Suprapubic skin (tissue), 4 donors: ENCODE results near the gene SLCO2A1. TPM values are rescaled to one million over a fixed set of nuclear protein-coding genes. Genes with fewer than 3 reads are reported as not detected.

Source experiments
- DNase-seq, 2 donors: peaks; one replicate each; pipeline ENCODE4 v3.0.0-alpha.2; 2019; ENCODE audit warnings: low spot score in 2 of 2
- H3K27ac ChIP-seq: fragments of 200-600 bp; sonication (generic); one replicate; pipeline ENCODE4 v1.5.1; 2019
- H3K27me3 ChIP-seq: fragments of 200-600 bp; sonication (generic); one replicate; pipeline ENCODE4 v1.5.1; 2019
- H3K36me3 ChIP-seq: fragments of 200-600 bp; sonication (generic); one replicate; pipeline ENCODE4 v1.5.1; 2019
- H3K4me1 ChIP-seq: fragments of 200-600 bp; sonication (generic); one replicate; pipeline ENCODE4 v1.5.1; 2019
- H3K4me3 ChIP-seq: fragments of 200-600 bp; sonication (generic); one replicate; pipeline ENCODE4 v1.5.1; 2019; ENCODE audit warnings: mild to moderate bottlenecking
- H3K9me3 ChIP-seq: fragments of 200-600 bp; sonication (generic); one replicate; pipeline ENCODE4 v1.5.1; 2019
- EP300 ChIP-seq: sonication (generic); formaldehyde crosslinking; IDR thresholded peaks from one replicate; pipeline ENCODE4 v1.6.1; 2017; ENCODE audit warnings: antibody characterized with exemption
- POLR2A ChIP-seq, 2 donors: fragments of 450-650 bp; IDR thresholded peaks; one replicate each; pipeline ENCODE4 v1.6.1; 2017; ENCODE audit warnings: antibody characterized with exemption in 2 of 2, mild to moderate bottlenecking in 2 of 2, moderate library complexity in 2 of 2
- POLR2AphosphoS5 ChIP-seq, 3 donors: sonication (generic); formaldehyde crosslinking; IDR thresholded peaks; one replicate each; pipeline ENCODE4 v1.6.1; 2017; ENCODE audit warnings: antibody characterized with exemption in 3 of 3
- WGBS: methylation state at CpG from one replicate; pipeline ENCODE4 v1.1.5; 2018; 5-methylcytosine and 5-hydroxymethylcytosine counted together
- total RNA-seq, 4 donors: library from RNA; depleted of rRNA; stranded (reverse); fragments of >200 nt; gene quantifications; one replicate each; pipeline ENCODE4 v1.1.0, GENCODE V29; 2016
- TF ChIP-seq, protein P1 (sequence below), 2 donors: fragments of 200-600 bp in 1 of 2; fragments of 450-650 bp in 1 of 2; sonication (generic) in 1 of 2; IDR thresholded peaks; one replicate each; pipeline ENCODE4 v1.5.1; 2016 to 2019; ENCODE audit warnings: antibody characterized with exemption in 2 of 2, mild to moderate bottlenecking in 1 of 2, moderate library complexity in 1 of 2

SLCO2A1 gene
- total RNA-seq, 4 donors from 2014 or later = 25.0 to 38.7 (median 29.4) TPM

DNA sequence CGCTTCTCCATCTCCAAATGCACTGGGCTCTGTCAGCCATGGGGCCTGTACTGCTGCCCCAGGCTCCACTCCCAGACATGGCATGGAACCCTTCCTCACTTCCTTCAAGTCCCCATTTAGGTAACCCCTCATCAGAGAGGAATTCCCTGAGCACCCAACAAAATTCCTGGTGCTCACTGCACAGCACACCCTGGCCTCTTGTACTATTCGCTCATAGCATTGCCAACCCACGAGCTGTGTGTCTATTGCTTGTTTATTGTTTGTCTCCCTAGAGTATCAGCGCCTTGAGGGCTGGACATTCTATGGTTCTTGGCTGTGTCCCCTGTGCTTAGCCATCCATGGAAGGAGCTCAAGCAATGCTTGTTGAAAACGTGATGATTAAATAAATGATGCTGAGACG, 46.1 kb upstream of the SLCO2A1 start:
- Histone ChIP-seq H3K36me3 (no peaks in the 10 kb centered on the region), H3K27ac (no peak overlapping the region), H3K27me3 (no peaks in the 10 kb centered on the region), H3K4me1 (peaks cover 4% of the 10 kb centered on the region), H3K4me3 (no peak overlapping the region), H3K9me3 (peaks cover 3% of the 10 kb centered on the region)
- DNase-seq = peak in 1 of 2 donors; percentile 21
- WGBS = 94% methylated on average over 6 of the region's 6 CpGs
- TF ChIP-seq POLR2AphosphoS5 (IDR thresholded peaks at IDR 0.05) (no peak), EP300 (no peak), POLR2A (IDR thresholded peaks at IDR 0.05) (no peak)
- TF ChIP-seq, protein P1, sequence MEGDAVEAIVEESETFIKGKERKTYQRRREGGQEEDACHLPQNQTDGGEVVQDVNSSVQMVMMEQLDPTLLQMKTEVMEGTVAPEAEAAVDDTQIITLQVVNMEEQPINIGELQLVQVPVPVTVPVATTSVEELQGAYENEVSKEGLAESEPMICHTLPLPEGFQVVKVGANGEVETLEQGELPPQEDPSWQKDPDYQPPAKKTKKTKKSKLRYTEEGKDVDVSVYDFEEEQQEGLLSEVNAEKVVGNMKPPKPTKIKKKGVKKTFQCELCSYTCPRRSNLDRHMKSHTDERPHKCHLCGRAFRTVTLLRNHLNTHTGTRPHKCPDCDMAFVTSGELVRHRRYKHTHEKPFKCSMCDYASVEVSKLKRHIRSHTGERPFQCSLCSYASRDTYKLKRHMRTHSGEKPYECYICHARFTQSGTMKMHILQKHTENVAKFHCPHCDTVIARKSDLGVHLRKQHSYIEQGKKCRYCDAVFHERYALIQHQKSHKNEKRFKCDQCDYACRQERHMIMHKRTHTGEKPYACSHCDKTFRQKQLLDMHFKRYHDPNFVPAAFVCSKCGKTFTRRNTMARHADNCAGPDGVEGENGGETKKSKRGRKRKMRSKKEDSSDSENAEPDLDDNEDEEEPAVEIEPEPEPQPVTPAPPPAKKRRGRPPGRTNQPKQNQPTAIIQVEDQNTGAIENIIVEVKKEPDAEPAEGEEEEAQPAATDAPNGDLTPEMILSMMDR (IDR thresholded peaks at IDR 0.05) = no peak

DNA sequence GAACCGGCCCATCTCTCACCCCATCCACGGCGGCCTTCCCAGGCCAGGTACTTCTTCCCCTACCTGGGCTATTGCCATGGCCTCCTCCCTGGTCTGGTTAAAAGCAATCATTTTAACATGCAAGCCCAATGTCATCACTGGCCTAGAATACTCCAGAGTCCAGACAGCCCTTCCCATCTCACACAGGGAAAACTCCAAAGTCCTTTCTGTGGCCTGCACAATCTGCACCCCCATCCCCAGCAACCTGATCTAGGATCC, 45.8 kb upstream of the SLCO2A1 start:
- Histone ChIP-seq H3K9me3 (peaks cover 3% of the 10 kb centered on the region), H3K27ac (no peak overlapping the region), H3K4me1 (peaks cover 4% of the 10 kb centered on the region), H3K4me3 (no peak overlapping the region), H3K27me3 (no peaks in the 10 kb centered on the region), H3K36me3 (no peaks in the 10 kb centered on the region)
- WGBS = 97% methylated on average over 3 of the region's 3 CpGs
- TF ChIP-seq POLR2A (IDR thresholded peaks at IDR 0.05) = no peak
- no peak for TF ChIP-seq POLR2AphosphoS5 (IDR thresholded peaks at IDR 0.05)
- TF ChIP-seq, protein P1 (IDR thresholded peaks at IDR 0.05) = no peak
- no peak for TF ChIP-seq EP300
- DNase-seq = no peak

DNA sequence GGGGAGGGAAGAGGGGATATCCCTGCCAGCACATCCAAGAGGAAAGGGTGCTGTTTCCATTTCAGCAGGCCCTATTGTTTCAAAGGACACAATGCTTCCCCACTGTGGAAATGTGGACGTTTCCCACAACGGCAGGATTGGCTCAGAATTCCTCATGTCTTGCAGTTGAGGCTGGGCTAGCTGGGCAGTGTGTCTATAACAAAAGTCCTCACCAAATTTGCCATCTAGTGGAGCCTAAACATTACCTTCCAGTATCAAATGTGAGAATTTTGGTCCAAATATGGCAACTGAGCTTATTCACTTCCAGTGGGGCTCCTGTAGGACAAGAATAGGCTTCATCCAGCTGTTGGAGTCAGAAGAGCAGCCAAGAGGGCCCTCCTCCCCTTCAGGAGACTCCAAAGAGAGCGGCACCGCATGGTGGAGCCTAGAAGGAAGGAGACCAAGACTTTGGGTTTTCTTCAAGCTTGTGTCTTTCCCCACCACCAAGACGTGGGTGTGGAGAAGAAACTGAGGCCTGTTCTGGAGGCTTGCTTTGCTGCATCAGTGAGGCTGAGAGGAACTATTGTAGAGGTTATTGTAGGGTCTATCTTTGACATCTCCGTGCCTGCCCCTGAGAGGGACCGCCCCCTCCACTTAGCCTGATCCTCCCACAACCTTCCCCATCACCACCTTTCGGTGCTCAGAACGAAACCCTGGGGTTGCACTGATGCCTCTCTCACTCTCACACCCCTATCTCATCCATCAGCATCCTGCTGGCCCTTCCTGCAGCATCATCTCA, 45.3 kb upstream of the SLCO2A1 start:
- H3K4me3 ChIP-seq = no peak overlapping the region
- H3K9me3 ChIP-seq = peaks cover 3% of the 10 kb centered on the region
- peak in 1 of 2 donors; percentile 49 for DNase-seq
- WGBS = 93% methylated on average over 7 of the region's 9 CpGs
- no peaks in the 10 kb centered on the region for H3K36me3 ChIP-seq
- no peak overlapping the region for H3K27ac ChIP-seq
- H3K4me1 ChIP-seq = peaks cover 4% of the 10 kb centered on the region
- no peaks in the 10 kb centered on the region for H3K27me3 ChIP-seq
- no peak for TF ChIP-seq EP300
- TF ChIP-seq POLR2AphosphoS5 (IDR thresholded peaks at IDR 0.05) = no peak
- TF ChIP-seq, protein P1 (IDR thresholded peaks at IDR 0.05) = no peak
- no peak for TF ChIP-seq POLR2A (IDR thresholded peaks at IDR 0.05)

DNA sequence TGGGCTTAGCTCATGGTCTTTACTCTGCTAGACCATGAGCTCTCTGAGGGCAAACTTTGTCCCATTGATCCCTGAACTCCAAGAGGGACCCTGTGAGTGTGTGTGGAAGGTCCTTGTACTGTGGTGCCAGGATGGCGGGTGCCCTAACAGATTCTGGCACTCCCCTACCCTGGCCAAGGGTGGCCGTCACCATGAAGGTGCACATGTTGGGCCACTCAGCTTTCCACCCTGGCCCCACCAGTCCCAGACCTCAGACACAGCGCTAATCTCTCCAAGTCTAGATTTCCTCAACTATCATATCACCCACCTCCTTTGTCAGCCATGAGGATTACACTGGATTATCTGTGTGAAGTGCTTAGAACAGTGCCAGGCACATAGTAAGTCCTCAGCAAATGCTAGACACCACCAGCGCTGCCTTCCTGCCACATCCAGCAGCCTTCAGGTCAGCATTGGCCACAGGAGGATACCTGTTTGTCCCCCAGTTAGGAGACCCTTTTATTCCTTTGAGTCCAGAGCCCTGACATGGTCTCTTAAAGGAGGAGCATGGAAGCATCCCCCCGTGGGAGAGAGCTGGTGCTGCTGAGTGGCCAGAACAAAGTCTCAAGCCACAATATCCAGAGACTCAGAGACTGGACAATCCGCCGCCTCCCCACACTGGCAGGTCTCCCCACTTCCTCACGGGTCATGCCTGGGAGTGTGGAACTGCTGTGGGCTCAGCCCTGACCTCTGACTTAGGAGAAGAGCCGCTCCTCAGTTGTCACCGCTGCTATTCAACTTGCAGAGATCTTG, 44.5 kb upstream of the SLCO2A1 start:
- Histone ChIP-seq H3K9me3 (no peaks in the 10 kb centered on the region), H3K27ac (no peak overlapping the region), H3K36me3 (no peaks in the 10 kb centered on the region), H3K4me1 (peaks cover 4% of the 10 kb centered on the region), H3K4me3 (no peak overlapping the region), H3K27me3 (no peaks in the 10 kb centered on the region)
- TF ChIP-seq EP300 (no peak), POLR2A (IDR thresholded peaks at IDR 0.05) (no peak), POLR2AphosphoS5 (IDR thresholded peaks at IDR 0.05) (no peak)
- TF ChIP-seq, protein P1 (IDR thresholded peaks at IDR 0.05) = no peak
- 88% methylated on average over 7 of the region's 10 CpGs for WGBS
- DNase-seq = peak in 1 of 2 donors; percentile 53

DNA sequence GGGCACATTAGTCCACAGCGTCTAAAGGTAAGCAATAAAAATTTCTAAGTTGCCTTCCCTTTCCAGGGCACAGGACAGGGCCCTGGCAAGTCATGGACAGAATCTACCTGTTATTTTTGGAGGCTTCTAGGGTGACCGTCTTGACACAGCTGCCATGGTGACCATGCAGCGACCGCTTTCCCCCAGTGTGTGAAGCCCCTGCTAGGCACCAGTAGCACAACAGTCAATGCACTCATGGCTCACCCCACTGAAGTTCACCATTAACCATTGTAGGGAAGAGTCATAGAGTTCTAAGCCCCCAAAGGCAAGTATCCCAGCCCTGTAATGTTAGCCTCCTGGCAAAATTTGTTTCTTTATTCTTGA, 43.8 kb upstream of the SLCO2A1 start:
- H3K4me3 ChIP-seq = no peak overlapping the region
- WGBS = 100% methylated on average over 4 of the region's 4 CpGs
- peaks cover 4% of the 10 kb centered on the region for H3K4me1 ChIP-seq
- H3K27ac ChIP-seq = no peak overlapping the region
- H3K27me3 ChIP-seq = no peaks in the 10 kb centered on the region
- H3K36me3 ChIP-seq = no peaks in the 10 kb centered on the region
- no peak for DNase-seq
- H3K9me3 ChIP-seq = no peaks in the 10 kb centered on the region
- TF ChIP-seq, protein P1 (IDR thresholded peaks at IDR 0.05) = no peak
- TF ChIP-seq EP300 = no peak
- TF ChIP-seq POLR2A (IDR thresholded peaks at IDR 0.05) = no peak
- no peak for TF ChIP-seq POLR2AphosphoS5 (IDR thresholded peaks at IDR 0.05)
